Frontal cortex (tissue), 4 donors: ENCODE results near the gene CNTN4. TPM values are rescaled to one million over a fixed set of nuclear protein-coding genes. Genes with fewer than 3 reads are reported as not detected.
"Not testable (repeated sequence)": the region's sequence is repeated elsewhere in the genome, so short reads cannot be mapped to it uniquely, and the experiment has no call there.

Experiments
- DNase-seq, 2 donors: peaks; one replicate each; pipeline ENCODE4 v3.0.0; 2012; ENCODE audit warnings: low spot score in 2 of 2
- FAIRE-seq: peaks from 2 replicates; lab custom pipeline; 2012; peaks lifted over from hg19 to GRCh38; lab: Jason Lieb, UNC
- total RNA-seq: library from RNA; depleted of rRNA; stranded (reverse); fragments of >200 nt; gene quantifications from one replicate; pipeline ENCODE4 v1.2.3, GENCODE V29; 2014
- donor health status: control.
- donor health status: control.
- donor health status: control.

CNTN4 gene
- 134 TPM for total RNA-seq

GRCh38 chr3:2098398-2099027 lies at the start of gene CNTN4:
Gene CNTN4, plus strand, starts transcription at chr3:2098866.
- no peak for FAIRE-seq
- DNase-seq = peak; percentile 75 to 82

- FAIRE-seq = peak; percentile 37
- DNase-seq = no peak
Measured at GRCh38 chr3:2061360-2061759, 37.3 kb upstream of the CNTN4 start.

GRCh38 chr3:2071531-2071930 lies 27.1 kb upstream of the CNTN4 start:
- FAIRE-seq (no peak), DNase-seq (no peak)

GRCh38 chr3:2078821-2079220 lies 19.8 kb upstream of the CNTN4 start:
- DNase-seq (no peak), FAIRE-seq (no peak)

- FAIRE-seq (no peak), DNase-seq (no peak)
Measured at GRCh38 chr3:2082871-2083480, 15.7 kb upstream of the CNTN4 start.

- FAIRE-seq, DNase-seq: not testable (repeated sequence)
Measured at GRCh38 chr3:2083558-2083957, 15.1 kb upstream of the CNTN4 start.

GRCh38 chr3:2090095-2090911 lies 8.4 kb upstream of the CNTN4 start:
- DNase-seq (no peak), FAIRE-seq (no peak)

GRCh38 chr3:2092758-2093157 lies 5.9 kb upstream of the CNTN4 start:
- FAIRE-seq = no peak

GRCh38 chr3:2094941-2095340 lies 3.7 kb upstream of the CNTN4 start:
- no peak for FAIRE-seq

More at GRCh38 chr3:2092758-2093157, 5.9 kb upstream of the CNTN4 start:
- DNase-seq = no peak

GRCh38 chr3:2096216-2096615 lies 2.5 kb upstream of the CNTN4 start:
- DNase-seq = no peak

More at GRCh38 chr3:2094941-2095340, 3.7 kb upstream of the CNTN4 start:
- DNase-seq = no peak

GRCh38 chr3:2097641-2098191 lies 950 bp upstream of the CNTN4 start:
- FAIRE-seq (no peak), DNase-seq (peak in 1 of 2 donors; percentile 10)

More at GRCh38 chr3:2096216-2096615, 2.5 kb upstream of the CNTN4 start:
- FAIRE-seq = no peak

- FAIRE-seq (no peak), DNase-seq (peak in 1 of 2 donors; percentile 14)
Measured at GRCh38 chr3:2099028-2099671, 484 bp downstream of the CNTN4 start.

- FAIRE-seq = no peak
- no peak for DNase-seq
Measured at GRCh38 chr3:2099779-2100191, 1.1 kb downstream of the CNTN4 start.

- DNase-seq = no peak
- no peak for FAIRE-seq
Measured at GRCh38 chr3:2106438-2106837, 7.8 kb downstream of the CNTN4 start.

- no peak for DNase-seq
- FAIRE-seq = no peak
Measured at GRCh38 chr3:2110597-2111117, 12.0 kb downstream of the CNTN4 start.

GRCh38 chr3:2114617-2115275 lies 16.1 kb downstream of the CNTN4 start:
- DNase-seq (no peak), FAIRE-seq (no peak)

GRCh38 chr3:2130726-2131125 lies 32.1 kb downstream of the CNTN4 start:
- FAIRE-seq (no peak), DNase-seq (no peak)

GRCh38 chr3:2133146-2133545 lies 34.5 kb downstream of the CNTN4 start:
- DNase-seq (no peak), FAIRE-seq (no peak)

GRCh38 chr3:2137651-2138050 lies 39.0 kb downstream of the CNTN4 start:
- DNase-seq (no peak), FAIRE-seq (no peak)
